Ascending aorta (tissue), 2 donors: ENCODE measurements around the gene PLA2G3. TPM values are rescaled to one million over a fixed set of nuclear protein-coding genes. Genes with fewer than 3 reads are reported as not detected.

Experiments
- DNase-seq, 2 donors: peaks; one replicate each; pipeline ENCODE4 v3.0.0-alpha.2; 2019; ENCODE audit warnings: low spot score in 2 of 2
- H3K27ac ChIP-seq, 2 donors: fragments of 200-600 bp; sonication (generic); one replicate each; pipeline ENCODE4 v1.5.1; 2016 to 2017; ENCODE audit warnings: mild to moderate bottlenecking in 1 of 2
- H3K27me3 ChIP-seq: fragments of 200-600 bp; sonication (generic); one replicate; pipeline ENCODE4 v1.5.1; 2017
- H3K36me3 ChIP-seq, 2 donors: fragments of 200-600 bp; sonication (generic); one replicate each; pipeline ENCODE4 v1.5.1; 2016
- H3K4me1 ChIP-seq, 2 donors: fragments of 200-600 bp; sonication (generic); one replicate each; pipeline ENCODE4 v1.5.1; 2016 to 2017; ENCODE audit warnings: mild to moderate bottlenecking in 1 of 2
- H3K4me3 ChIP-seq, 2 donors: fragments of 200-600 bp; sonication (generic); one replicate each; pipeline ENCODE4 v1.5.1; 2016 to 2017; ENCODE audit warnings: mild to moderate bottlenecking in 1 of 2
- H3K9me3 ChIP-seq, 2 donors: fragments of 200-600 bp; sonication (generic); one replicate each; pipeline ENCODE4 v1.5.1; 2016
- CTCF ChIP-seq, 3 experiments: fragments of 200-600 bp in 2 of 3; fragments of 450-650 bp in 1 of 3; sonication (generic) in 2 of 3; IDR thresholded peaks; one replicate each; pipeline ENCODE4 v1.5.1; 2016 to 2019; ENCODE audit warnings: antibody characterized with exemption in 3 of 3, mild to moderate bottlenecking in 1 of 3, moderate library complexity in 1 of 3
- intact Hi-C: fragments of 100-400 bp; cut with DNase I; formaldehyde crosslinking; loops from one replicate; pipeline ENCODE4 v1.15.1; 2023
- total RNA-seq: library from RNA; depleted of rRNA; stranded (reverse); fragments of >200 nt; gene quantifications from one replicate; pipeline ENCODE4 v1.1.0, GENCODE V29; 2016

The PLA2G3 gene
- total RNA-seq, 1 donor from 2014 or later = not detected

GRCh38 chr22:31085493-31085824 lies 54.8 kb downstream of the PLA2G3 start:
- Histone ChIP-seq H3K27ac (peak overlapping the region; percentile 98), H3K27me3 (no peaks in the 10 kb centered on the region), H3K4me1 (peaks cover 31 to 57% of the 10 kb centered on the region in 2 donors), H3K36me3 (peaks cover 50 to 63% of the 10 kb centered on the region in 2 donors), H3K4me3 (peak overlapping the region; percentile 70 to 89), H3K9me3 (no peaks in the 10 kb centered on the region)
- intact Hi-C loops = loop anchor here (1.0 to 10.0 kb wide), 2 partner anchors 137 to 451 kb away; partner anchors contain the start of gene SLC35E4
- no peak for DNase-seq
- no peak for TF ChIP-seq CTCF (IDR thresholded peaks at IDR 0.05)

- Histone ChIP-seq H3K27ac (peak overlapping the region; percentile 98), H3K4me1 (peaks cover 33 to 54% of the 10 kb centered on the region in 2 donors), H3K9me3 (no peaks in the 10 kb centered on the region), H3K27me3 (no peaks in the 10 kb centered on the region), H3K4me3 (peak overlapping the region; percentile 70 to 89), H3K36me3 (peaks cover 46 to 58% of the 10 kb centered on the region in 2 donors)
- peak in 1 of 2 donors; percentile 96 for DNase-seq
- intact Hi-C loops = loop anchor here (1.0 to 10.0 kb wide), 2 partner anchors 137 to 450 kb away; partner anchors contain the start of gene SLC35E4
- TF ChIP-seq CTCF (IDR thresholded peaks at IDR 0.05) = peak; percentile 87 to 92 (median 89)
Measured at GRCh38 chr22:31084811-31085492, 55.4 kb downstream of the PLA2G3 start.

Other genes starting within 250 kb of the PLA2G3 start
- gene MORC2, start 171.7 kb downstream of the PLA2G3 start, total RNA-seq = 38.6 TPM
- 46.2 TPM for gene TUG1, start 171.2 kb downstream of the PLA2G3 start, total RNA-seq
- 671 TPM for gene SMTN, start 59.2 kb downstream of the PLA2G3 start, total RNA-seq
- gene SELENOM, start 32.9 kb downstream of the PLA2G3 start, total RNA-seq = 1,262 TPM
- gene INPP5J, start 17.5 kb downstream of the PLA2G3 start, total RNA-seq = 1.3 TPM
- 29.8 TPM for gene RNF185, start 19.7 kb upstream of the PLA2G3 start, total RNA-seq
- gene LIMK2, start 71.8 kb upstream of the PLA2G3 start, total RNA-seq = 18.4 TPM
- 16.4 TPM for gene PIK3IP1, start 152.0 kb upstream of the PLA2G3 start, total RNA-seq
- 28.9 TPM for gene PATZ1, start 205.8 kb upstream of the PLA2G3 start, total RNA-seq